ENCODE results near the gene TPGS1. TPM values are rescaled to one million over a fixed set of nuclear protein-coding genes. Genes with fewer than 3 reads are reported as not detected.
A peak's percentile ranks its signal among the peaks of the same experiment; 100 is the strongest.

Gene TPGS1
- total RNA-seq, 2 donors from 2014 or later, result 34.5 to 62.0 TPM

DNA sequence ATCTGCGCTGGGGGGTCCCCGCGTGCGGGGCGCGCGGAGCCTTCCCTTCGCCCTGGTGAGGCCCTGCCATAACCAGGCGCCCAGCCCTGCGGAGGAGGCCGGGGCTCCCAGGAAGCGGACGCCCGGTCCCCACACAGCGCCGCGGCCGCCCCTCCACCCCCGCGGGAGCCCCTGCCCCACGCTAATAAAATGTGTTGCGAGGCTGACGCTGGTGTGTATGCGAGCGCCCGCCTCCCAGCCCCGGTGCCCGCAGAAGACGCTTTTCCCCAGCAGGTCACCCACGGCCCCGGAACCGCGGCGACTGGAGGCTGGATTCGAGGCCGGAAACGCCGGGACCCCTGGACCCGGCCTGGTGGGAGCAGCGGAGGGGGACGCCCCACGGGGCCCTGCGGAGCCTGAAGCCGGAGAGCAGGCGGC is 12.2 kb downstream of the TPGS1 start:
- Histone ChIP-seq H3K4me3 (no peak overlapping the region), H3K27ac (no peak overlapping the region), H3K36me3 (replicated peaks in 1 of 2; ENCODE audit: insufficient read depth in 1 of 2, low read depth in 2 of 2) (no peaks in the 10 kb centered on the region), H3K27me3 (no peaks in the 10 kb centered on the region), H3K9me3 (no peaks in the 10 kb centered on the region), H3K4me1 (no peaks in the 10 kb centered on the region)
- TF ChIP-seq, protein P1, sequence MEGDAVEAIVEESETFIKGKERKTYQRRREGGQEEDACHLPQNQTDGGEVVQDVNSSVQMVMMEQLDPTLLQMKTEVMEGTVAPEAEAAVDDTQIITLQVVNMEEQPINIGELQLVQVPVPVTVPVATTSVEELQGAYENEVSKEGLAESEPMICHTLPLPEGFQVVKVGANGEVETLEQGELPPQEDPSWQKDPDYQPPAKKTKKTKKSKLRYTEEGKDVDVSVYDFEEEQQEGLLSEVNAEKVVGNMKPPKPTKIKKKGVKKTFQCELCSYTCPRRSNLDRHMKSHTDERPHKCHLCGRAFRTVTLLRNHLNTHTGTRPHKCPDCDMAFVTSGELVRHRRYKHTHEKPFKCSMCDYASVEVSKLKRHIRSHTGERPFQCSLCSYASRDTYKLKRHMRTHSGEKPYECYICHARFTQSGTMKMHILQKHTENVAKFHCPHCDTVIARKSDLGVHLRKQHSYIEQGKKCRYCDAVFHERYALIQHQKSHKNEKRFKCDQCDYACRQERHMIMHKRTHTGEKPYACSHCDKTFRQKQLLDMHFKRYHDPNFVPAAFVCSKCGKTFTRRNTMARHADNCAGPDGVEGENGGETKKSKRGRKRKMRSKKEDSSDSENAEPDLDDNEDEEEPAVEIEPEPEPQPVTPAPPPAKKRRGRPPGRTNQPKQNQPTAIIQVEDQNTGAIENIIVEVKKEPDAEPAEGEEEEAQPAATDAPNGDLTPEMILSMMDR (IDR thresholded peaks at IDR 0.05), result no peak
- no peak for TF ChIP-seq POLR2A (IDR thresholded peaks at IDR 0.05)
- intact Hi-C loops (cut with DNase I), result no loop called here
- WGBS, 2 donors, result 95 to 100% methylated on average over 1 to 4 of the region's 45 CpGs
- DNase-seq, result no peak
- no peak for ATAC-seq

DNA sequence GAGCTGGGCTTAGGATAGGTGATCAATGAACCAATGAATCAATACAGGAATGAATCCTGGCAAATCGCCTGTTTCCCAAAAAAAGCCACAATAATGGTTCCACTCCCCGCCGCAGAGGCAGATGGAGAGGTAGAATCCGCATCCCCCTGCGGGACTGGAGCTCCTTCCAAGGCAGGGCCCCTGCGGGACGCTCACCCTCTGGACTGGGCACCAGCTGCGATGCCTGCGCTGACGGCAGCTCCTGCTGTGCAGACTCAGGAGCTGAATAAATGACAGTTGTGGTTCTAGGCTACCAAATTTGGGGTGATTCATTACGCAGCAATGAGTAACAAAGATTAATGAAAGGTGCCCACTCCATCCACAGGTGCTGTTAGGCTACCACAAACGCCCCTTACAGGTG is 15.4 kb downstream of the TPGS1 start:
- no peak for DNase-seq
- no peaks in the 10 kb centered on the region for H3K27me3 ChIP-seq
- H3K27ac ChIP-seq, result no peak overlapping the region
- TF ChIP-seq, protein P1 (IDR thresholded peaks at IDR 0.05), result no peak
- no peak for TF ChIP-seq POLR2A (IDR thresholded peaks at IDR 0.05)
- H3K36me3 ChIP-seq (replicated peaks in 1 of 2; ENCODE audit: insufficient read depth in 1 of 2, low read depth in 2 of 2), result no peaks in the 10 kb centered on the region
- WGBS, 2 donors, result 94 to 96% methylated on average over 5 to 12 of the region's 12 CpGs
- no peak overlapping the region for H3K4me3 ChIP-seq
- H3K9me3 ChIP-seq, result no peaks in the 10 kb centered on the region
- no peaks in the 10 kb centered on the region for H3K4me1 ChIP-seq
- intact Hi-C loops (cut with DNase I), result no loop called here
- ATAC-seq, result no peak

DNA sequence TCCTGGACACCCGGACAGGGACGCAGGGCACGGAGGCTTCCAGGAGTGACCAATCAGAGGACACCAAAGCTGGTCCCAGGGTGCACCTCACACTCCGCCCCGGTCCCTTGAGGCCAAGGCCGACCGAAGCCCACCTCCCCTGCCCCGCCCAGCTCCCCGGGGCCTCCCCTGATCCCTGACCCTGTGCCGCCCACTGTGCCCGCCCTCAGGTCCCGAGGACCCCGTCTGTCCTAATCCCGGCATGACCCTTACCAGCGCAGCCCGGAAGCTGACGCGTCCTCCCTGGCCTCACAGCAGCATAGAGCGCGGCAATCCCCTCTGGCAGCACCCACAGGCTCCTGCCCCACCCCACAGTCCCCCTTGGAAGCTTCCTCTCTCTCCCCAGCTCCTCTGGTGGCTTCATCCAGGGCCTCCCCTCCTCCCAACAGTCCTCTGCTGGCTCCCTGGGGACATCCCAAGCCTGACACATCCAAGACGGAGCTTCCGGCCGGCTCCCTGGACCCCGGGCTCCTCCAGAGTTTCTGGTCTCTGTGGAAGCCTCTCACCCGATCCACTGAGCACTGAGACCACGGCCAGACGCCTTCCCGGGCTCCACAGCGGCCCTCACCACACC is 16.9 kb downstream of the TPGS1 start:
- WGBS, 2 donors, result 56 to 70% methylated on average over 11 to 28 of the region's 29 CpGs
- Histone ChIP-seq H3K4me1 (no peaks in the 10 kb centered on the region), H3K4me3 (no peak overlapping the region), H3K9me3 (no peaks in the 10 kb centered on the region), H3K27ac (no peak overlapping the region), H3K27me3 (no peaks in the 10 kb centered on the region), H3K36me3 (replicated peaks in 1 of 2; ENCODE audit: insufficient read depth in 1 of 2, low read depth in 2 of 2) (no peaks in the 10 kb centered on the region)
- ATAC-seq (peak; percentile 28), DNase-seq (no peak)
- intact Hi-C loops (cut with DNase I), result no loop called here
- no peak for TF ChIP-seq POLR2A (IDR thresholded peaks at IDR 0.05)
- TF ChIP-seq, protein P1 (IDR thresholded peaks at IDR 0.05), result no peak

DNA sequence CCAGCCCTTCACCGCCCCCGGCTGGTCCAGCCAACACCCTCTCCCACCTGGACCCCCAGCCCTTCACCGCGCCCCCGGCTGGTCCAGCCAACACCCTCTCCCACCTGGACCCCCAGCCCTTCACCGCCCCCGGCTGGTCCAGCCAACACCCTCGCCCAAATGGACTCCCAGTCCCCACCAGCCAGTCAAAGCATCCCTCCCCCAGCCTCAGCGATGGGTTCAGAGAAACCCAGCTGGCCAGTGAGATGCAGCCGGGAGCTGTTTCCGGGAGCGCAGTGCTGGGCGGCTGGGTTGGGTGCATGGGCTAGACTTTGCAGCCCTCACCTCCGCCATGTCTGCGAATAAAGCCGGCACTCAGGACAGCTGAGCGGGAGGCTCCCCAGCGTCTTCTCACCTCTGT is 17.7 kb downstream of the TPGS1 start:
- H3K4me3 ChIP-seq, result no peak overlapping the region
- TF ChIP-seq, protein P1 (IDR thresholded peaks at IDR 0.05), result no peak
- TF ChIP-seq POLR2A (IDR thresholded peaks at IDR 0.05), result no peak
- no peak overlapping the region for H3K27ac ChIP-seq
- H3K36me3 ChIP-seq (replicated peaks in 1 of 2; ENCODE audit: insufficient read depth in 1 of 2, low read depth in 2 of 2), result no peaks in the 10 kb centered on the region
- WGBS, 2 donors, result 54 to 58% methylated on average over 5 to 7 of the region's 18 CpGs
- intact Hi-C loops (cut with DNase I), result no loop called here
- H3K4me1 ChIP-seq, result no peaks in the 10 kb centered on the region
- no peaks in the 10 kb centered on the region for H3K9me3 ChIP-seq
- H3K27me3 ChIP-seq, result no peaks in the 10 kb centered on the region
- ATAC-seq, result no peak
- no peak for DNase-seq

DNA sequence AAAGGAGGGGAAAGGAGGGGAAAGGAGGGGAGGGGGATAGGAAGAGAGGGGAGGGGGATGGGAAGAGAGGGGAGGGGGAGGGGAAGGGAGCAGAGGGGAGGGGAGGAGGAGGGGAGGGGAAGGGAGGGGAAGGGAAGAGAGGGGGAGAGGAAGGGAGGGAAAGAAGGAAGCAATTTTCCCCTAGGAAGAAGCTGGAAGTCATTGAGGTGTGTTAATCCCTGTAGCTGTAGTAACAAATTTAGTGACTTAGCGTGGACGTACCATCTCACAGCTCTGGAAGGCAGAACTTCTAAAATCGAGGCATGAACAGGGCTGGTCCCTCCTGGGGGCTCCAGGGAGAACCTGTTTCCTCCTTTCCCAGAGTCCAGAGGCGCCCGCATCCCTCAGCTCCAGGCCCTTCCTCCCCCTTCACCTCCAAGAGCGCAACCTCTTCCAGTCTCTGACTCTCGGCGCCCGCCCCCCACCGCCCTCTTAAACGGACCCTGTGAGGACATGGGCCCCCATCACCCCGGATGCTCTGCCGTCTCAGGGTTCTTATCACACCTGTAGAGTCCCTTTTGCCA is 18.6 kb downstream of the TPGS1 start:
- intact Hi-C loops (cut with DNase I), result no loop called here
- DNase-seq (no peak), ATAC-seq (no peak)
- Histone ChIP-seq H3K4me1 (peaks cover 7% of the 10 kb centered on the region), H3K4me3 (no peak overlapping the region), H3K9me3 (no peaks in the 10 kb centered on the region), H3K27me3 (no peaks in the 10 kb centered on the region), H3K36me3 (replicated peaks in 1 of 2; ENCODE audit: insufficient read depth in 1 of 2, low read depth in 2 of 2) (no peaks in the 10 kb centered on the region), H3K27ac (no peak overlapping the region)
- TF ChIP-seq POLR2A (IDR thresholded peaks at IDR 0.05), result no peak
- TF ChIP-seq, protein P1 (IDR thresholded peaks at IDR 0.05), result no peak
- 52 to 59% methylated on average over 13 of the region's 13 CpGs for WGBS, 2 donors

Measured in body of pancreas (tissue), 4 donors.